CD4-positive, alpha-beta T cell treated with Interleukin-6 at 100 ng/mL for 8 hours (primary cell): ENCODE measurements around the gene UPK3B.
"Not testable (repeated sequence)": the region's sequence is repeated elsewhere in the genome, so short reads cannot be mapped to it uniquely, and the experiment has no call there.

Experiments used
- DNase-seq: peaks from one replicate; pipeline ENCODE4 v3.0.0-alpha.2; 2020; ENCODE audit warnings: mixed read lengths, low spot score

Gene UPK3B

DNA sequence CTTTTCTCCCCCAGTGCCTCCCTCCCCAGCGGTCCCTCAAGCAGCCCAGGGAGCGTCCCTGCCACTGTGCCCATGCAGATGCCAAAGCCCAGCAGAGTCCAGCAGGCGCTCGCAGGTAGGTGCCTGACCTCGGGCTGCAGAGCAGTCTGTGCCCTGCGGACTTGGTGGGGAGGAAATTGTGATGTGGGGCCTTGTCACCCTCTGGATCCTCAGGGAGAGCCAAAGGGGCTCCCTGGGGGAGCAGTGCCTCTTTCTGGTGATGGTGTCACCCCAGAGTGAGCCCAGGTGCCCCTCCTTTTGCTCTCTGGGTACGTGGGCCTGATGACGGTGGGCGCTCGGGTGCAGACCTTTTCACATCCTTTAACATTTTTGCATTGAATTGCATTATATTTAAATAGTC lies 18.2 kb upstream of the UPK3B start:
- not testable (repeated sequence) for DNase-seq

DNA sequence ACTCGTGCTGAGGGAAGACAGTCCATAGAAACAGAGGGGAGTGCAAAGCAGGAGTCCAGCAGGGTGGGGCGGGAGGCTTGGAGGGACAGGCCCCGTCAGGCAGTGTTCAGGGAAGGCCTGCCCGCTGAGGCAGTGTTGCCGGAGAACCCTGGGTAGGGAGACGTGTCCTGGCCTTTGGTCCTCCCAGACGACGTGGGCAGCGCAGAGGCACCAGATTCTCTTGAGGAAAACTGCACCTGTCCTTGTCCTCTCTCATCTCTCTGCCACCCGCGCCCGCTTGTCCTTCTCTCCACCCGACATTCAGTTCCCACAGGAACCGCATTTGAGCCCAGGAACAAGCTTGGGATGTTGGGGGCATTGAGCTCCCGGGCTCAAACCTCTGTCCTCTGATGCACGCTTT lies 14.6 kb upstream of the UPK3B start:
- DNase-seq = not testable (repeated sequence)

DNA sequence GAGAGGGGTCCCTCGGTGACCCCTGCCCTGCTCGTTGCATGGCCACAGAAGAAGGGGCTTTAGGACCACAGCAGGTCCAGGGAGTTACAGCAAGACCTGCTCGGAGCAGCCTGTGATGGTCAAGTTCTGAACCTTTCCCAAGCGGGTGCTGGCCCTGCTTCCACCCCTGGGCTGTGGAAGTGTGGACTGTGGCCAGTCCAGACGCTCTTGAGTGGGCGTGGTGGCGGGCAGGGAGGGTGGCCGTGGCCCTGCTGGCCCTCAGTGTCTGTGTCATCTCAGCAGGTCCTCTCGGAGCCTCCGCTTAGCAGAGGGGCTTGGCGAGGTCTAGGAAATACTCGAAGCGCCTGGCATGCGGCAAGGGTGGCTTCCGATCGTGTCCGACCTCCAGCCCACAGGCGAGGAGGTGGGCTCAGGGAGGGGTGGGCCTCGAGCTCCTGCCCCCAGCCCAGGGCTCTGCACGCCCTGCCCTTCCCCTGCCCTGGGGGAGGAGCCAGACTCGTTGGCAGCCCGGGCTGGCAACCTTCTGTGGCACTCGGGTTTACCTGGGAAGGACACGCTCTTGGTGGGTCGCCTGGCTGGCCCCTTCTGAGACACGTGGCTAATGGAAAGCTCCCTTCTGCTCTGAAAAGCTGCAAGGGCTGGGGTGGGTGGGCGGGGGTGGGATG lies 12.3 kb upstream of the UPK3B start:
- DNase-seq = not testable (repeated sequence)

DNA sequence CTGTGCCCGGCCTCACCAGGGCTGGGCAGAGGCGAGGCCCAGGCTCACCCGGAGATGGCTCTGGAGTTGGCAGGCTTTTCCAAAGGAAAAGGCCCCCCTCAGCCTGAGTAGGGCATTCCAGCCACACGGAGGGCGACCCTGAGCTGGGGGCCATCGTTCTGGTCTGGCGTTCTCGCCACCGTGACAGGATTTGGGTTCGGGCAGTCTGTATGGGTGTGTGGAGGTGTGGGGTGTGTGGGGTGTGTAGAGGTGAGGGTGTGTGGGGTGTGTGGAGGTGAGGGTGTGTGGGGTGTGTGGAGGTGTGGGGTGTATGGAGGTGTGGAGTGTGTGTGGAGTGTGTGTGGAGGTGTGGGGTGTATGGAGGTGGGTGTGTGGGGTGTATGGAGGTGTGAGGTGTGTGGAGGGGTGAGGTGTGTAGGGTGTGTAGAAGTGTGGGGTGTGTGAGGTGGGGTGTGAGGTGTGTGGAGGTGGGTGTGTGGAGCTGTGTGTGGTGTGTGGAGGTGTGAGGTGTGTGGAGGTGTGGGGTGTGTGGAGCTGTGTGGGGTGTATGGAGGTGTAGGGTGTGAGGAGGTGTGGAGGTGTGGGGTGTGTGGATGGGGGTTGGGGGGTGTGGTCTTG lies 11.7 kb upstream of the UPK3B start:
- not testable (repeated sequence) for DNase-seq

DNA sequence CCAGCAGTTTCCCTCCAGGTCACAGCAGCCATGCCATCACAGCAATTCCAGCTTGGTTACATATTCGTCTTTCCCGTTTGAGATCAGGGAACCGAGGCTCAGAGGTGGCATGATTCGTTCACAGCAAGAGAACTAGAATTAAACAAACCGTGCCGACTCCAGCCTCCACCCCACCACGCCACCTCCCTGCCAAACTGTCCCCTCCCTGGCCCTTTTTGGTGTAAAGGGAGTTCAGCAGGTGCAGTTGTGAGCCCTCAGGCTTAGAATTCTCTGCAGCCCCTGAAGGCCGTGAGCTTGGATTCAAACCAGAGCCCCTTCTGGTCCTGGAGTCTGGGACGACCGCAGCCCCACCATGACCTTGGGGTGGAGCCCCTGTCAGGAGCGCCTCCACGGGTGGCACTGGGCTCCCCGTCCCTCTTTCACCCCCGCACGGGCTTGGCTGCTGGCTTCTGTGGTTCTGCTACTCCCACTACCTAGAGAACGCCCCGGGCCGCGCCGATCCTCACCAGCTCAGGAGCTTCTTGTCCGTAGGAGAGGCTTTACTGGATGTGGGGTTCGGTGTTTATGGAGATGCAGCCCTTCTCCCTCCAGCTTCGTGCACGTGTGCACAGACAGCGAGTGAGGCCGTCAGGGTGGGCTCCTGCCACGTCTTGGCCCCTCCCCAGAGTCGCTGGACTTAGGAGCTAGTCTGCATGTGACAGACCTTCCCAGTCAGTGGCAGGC lies 11.0 kb upstream of the UPK3B start:
- not testable (repeated sequence) for DNase-seq

DNA sequence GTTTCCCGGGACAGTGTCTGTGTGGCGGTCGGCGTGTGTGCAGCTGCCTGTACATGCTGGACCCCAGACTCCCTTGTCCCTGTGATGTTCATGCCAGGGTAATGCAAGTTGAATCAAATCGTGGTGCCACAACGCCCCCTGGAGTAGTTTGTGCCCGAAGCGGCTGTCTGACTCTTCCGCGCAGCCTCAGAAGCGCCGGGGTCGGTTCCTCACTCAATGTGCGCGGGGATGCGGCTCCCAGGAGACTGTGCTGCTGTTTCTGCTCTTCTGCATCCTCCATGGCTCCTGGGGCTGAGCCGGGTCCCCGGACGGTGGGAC lies 10.5 kb upstream of the UPK3B start:
- DNase-seq = not testable (repeated sequence)

DNA sequence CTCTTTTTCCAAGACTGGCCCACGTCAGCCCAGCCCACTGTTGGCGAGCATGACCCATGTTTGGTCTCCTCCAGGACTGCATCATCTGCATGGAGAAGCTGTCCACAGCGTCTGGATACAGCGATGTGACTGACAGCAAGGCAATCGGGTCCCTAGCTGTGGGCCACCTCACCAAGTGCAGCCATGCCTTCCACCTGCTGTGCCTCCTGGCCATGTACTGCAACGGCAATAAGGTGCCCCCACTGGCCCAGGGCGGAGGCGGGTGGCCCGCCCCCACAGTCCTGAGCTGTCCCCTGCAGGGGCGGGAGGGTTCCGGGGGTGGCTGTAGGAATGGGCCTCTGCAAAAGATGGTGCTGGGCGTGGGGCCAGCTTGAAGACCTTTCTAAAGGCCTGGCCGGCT lies 8.1 kb upstream of the UPK3B start:
- not testable (repeated sequence) for DNase-seq

DNA sequence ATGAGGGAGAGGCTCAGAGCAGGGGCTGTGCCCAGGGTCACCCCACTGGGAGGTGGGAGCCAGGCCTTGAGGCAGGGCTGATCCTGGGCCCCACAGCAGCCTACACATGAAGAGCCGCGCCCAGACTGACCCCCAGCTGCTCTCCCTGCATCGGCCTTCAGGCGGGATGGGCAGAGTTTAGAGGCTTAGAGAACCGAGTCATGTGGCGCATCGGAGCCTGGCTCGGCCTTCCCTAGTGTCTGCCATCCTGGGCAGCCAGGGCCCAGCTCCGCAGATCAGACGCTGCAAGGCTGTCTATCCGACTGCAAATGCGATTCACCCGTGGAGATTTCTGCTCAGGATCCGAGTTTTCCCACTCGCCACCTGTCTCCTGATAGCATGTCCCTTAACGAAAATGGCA lies 7.5 kb upstream of the UPK3B start:
- not testable (repeated sequence) for DNase-seq

DNA sequence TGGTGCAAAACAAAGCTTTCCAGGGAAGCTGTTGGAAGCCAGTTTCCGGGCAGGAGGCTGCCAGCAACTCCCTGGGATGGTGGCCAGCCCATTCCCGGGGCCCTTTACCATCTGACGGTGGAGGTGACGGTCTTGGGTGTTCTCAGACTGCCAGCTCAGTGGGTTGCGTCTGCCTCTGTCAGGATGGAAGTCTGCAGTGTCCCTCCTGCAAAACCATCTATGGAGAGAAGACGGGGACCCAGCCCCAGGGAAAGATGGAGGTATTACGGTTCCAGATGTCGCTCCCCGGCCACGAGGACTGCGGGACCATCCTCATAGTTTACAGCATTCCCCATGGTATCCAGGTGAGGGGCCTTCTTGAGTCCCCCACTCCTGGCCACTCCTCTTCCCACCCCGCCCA lies 7.1 kb upstream of the UPK3B start:
- DNase-seq = not testable (repeated sequence)

DNA sequence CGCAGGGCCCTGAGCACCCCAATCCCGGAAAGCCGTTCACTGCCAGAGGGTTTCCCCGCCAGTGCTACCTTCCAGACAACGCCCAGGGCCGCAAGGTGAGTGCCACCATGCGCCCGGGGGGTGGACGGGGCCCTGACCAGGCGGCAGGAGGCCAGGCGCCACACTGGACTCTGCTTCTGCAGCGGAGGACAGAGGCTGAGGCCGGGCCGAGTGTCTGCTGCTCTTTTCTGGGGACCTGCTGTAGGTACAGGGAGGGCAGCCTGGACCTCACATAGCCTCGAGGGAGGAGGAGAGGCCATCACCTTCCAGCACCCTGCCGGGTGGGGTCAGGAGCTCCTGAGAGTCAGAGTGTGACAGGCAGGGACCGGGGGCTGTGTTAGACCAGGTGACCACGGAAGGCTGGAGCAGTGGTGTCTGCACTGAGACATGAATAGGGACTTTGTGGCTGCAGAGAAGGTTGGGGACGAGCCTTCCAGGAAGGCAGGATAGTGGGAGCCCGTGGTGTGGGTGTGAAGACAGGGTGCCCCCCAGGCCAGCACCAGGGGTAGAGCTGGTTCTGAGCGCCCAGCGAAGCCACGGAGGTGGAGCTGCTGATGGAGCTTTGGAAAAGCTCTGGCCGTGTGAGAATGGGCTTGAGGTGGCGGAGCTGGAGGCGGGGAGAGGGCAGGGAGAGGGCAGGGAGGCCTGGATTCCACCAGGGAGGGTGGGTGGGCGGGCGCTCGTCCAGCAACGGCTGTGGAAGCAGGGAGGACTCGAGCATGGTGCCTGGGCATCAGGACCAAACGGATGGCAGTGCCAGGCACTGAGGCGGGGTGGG lies 5.8 kb upstream of the UPK3B start:
- not testable (repeated sequence) for DNase-seq

DNA sequence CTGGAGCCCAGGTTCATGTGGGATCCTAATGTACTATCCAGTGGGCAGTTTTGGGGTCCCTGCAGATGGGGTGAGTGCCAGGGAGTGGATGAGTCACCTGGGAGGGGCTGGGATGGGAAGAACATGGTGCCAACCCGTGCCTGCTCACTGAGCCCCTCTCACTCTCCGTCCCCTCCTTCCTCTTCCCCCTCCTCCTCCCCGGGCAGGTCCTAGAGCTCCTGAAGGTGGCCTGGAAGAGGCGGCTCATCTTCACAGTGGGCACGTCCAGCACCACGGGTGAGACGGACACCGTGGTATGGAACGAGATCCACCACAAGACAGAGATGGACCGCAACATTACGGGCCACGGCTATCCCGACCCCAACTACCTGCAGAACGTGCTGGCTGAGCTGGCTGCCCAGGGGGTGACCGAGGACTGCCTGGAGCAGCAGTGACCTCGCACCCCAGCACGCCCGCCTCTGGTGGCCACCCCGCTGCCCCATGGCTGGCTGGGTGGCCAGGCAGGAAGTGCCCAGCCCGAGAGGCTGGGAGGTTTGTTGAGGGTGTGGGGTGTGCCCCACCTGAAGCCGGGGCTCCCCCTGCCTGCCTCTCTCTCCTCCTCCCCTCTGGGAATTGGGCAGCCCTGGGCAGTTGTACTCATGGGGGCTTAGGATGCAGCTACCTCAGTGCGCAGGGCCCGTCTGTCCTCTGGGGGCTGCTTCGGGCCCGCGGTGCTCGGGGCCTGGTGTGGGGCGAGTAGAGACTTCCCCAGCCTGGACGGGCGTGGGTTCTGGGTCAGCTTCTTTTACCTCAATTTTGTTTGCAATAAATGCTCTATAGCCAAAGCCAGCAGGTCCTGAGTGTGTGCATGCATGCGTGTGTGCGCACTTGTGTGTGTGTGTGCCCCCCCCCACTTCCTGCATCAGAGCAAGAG lies 4.9 kb upstream of the UPK3B start:
- DNase-seq = no peak

DNA sequence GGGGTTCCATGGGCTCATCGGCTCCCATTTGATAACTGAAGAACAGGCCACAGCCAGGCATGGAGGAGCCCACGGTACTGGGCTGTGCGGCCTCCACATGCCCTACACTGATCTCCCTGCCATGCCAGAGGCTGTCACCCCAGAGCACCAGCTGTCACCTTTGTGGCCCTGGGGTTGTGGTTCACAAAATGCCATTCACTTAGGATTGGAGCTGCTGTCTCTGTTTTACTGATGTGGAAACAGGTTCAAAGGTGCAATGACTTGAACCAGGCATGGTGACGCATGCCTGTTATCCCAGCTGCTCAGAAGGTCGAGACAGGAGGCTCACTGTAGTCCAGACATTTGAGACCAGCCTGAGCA lies 4.3 kb upstream of the UPK3B start:
- DNase-seq = no peak

DNA sequence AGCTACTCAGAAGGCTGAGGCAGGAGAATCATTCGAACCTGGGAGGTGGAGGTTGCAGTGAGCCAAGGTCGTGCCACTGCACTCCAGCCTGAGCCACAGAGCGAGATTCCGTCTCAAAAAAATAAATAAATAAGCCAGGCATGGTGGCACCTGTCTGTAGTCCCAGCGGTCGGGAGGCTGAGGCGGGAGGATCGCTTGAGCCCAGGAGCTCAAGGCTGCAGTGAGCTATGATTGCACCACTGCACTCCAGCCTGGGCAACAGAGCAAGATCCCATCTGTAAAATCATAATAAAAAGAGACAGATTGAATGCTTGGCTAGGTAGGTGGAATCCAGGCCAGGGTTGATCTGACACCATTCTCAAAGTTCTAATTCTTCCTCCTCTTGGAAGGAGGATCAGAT lies 3.7 kb upstream of the UPK3B start:
- DNase-seq = not testable (repeated sequence)

DNA sequence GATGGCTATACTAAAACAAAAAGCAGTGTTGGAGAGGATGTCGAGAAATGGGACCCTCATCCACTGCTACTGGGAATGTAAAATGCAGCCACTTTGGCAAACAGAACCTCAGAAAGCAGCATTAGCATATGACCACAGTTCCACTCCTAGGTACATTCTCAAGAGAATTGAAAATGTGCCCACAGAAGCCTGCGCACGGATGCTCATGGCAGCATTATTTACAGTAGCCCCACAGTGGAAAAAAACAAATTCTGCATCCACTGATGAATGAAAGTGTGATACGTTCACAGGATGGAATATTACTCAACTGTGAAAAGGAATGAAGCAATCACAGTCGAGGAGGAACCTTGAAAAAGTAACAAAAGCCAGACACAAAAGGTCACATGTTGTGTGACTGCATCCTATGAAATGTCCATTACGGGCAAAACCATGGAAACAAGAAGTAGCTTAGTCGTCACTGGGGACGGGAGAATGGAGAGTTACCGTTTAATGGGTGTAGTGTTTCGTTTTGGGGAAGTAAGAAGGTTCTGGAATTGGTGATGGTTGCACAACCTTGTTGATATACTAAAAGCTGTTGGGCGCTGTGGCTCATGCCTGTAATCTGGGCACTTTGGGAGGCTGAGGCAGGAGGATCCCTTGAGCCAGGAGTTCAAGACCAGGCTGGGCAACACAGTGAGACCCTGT lies 2.5 kb upstream of the UPK3B start:
- no peak for DNase-seq

DNA sequence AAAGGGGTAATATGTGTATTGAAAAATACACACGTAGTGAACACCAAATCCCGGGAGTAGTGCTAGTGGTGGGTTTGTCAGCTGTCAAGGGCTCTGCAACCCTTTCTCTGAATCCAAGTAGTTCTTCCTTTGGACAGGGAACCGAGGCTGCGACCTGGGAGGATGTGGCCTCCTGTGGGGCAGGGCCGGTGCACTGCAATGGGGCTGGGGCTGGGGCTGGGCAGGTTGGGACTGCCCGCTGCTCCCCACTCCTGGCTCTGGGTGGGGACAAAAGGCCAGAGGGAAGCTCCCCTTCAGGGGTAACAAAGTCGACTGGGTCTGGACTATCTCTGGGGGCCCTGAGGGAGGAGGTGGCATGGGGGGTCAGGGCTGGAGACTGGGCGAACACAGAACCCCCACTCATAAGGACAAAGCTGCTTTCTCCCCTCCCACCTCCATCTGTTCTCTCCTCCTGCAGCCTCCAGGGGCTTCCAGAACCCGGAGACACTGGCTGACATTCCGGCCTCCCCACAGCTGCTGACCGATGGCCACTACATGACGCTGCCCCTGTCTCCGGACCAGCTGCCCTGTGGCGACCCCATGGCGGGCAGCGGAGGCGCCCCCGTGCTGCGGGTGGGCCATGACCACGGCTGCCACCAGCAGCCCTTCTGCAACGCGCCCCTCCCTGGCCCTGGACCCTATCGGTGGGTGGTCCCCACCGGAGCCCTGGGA lies 1.0 kb downstream of the UPK3B start:
- not testable (repeated sequence) for DNase-seq

DNA sequence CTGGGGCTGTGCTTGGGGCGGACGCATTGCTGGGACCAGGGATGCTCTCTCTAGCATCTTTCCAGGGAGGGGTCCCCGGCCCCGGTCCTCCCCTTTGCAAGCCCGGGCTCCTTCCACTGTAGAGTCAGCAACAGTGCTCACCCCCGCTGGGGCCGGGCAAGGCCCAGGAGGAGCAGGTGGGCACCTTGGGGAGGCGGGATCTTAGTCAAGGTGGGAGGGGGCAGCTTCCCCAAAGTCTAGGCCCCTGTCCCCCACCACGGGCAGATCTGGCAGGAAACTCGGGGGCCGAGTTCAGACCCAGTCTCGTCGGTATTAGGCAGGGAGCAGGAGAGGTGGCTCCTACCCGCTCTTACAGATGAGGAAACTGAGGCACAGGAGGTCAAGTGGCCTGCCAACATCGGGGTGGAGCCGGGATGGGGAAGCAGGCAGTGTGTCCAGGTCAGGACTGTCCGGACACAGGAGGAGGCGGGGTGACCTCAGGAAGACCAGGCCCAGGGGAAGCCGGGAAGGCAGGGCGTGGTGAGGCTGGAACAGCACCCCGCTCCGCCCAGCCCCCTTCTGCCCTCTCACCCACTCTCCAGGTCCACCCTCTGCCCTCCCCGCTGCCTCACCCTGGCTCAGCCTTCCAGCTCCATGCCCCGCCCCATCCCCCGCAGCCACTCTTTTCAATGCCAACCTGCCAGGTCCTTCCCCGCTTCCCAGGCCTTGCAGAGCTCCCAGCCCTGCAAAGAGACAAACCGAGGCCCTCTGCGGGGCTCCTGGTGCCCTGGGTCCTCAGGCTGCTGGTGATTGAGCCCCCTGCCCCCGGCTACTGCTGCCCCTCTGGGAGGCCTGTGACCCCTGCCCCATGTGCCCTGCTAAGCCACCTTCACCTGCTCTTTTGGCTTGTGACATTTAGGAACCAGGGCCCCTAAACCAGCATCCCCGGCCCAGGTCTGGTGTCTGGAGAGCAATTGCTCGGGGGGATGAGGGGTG lies 1.8 kb downstream of the UPK3B start:
- DNase-seq = not testable (repeated sequence)

DNA sequence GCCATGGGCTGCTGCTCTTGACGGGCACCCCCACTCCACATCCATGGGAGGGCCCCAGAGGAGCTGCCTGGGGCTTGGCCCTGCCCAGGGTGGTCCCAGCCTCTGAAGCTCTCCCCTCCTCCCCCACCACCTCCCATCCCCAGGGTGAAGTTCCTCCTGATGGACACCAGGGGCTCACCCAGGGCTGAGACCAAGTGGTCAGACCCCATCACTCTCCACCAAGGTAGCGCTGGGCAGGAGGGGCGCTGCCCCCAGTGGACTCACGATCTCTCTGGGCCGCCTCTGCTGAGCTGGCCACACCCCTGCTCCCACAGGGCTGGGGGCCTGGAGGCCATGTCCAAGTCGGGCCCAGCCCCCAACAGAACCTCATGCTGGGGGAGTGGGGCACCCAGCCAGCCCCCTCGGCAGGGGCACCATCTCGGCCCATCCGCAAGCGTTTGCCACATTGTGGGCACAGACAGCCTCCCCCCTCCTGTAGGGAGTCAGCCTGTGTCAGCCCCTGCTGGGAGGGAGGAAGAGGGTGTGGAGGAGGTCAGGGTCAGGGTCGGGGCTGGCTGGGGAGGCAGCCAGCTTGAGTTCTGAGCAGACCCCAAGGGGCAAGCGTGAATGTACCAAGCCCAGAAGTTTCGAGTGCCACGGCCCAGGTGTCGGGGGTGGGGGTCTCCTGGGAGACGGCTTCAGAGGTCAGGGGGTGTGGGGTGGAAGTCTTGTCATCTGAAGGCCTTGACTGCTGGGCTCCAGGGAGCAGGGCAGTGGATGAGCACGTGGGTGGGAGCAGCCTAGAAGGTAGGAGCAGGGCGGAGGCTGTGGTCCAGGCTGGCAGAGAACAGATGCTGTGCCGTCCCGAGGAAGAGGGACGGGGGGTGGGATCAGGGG lies 2.8 kb downstream of the UPK3B start:
- no peak for DNase-seq
